MM.1S (cell line): ENCODE data around the gene REL.

Experiments used
- DNase-seq: peaks from one replicate; pipeline ENCODE4 v3.0.0-alpha.2; 2015
- H2AFZ ChIP-seq: fragments of 300-600 bp; sonication (generic); 2 replicates; pipeline ENCODE4 v1.6.0; 2016; ENCODE audit warnings: antibody characterized with exemption, low read length
- H3F3A ChIP-seq: fragments of 300-600 bp; sonication (generic); 2 replicates; pipeline ENCODE4 v1.6.1; 2016; ENCODE audit warnings: mild to moderate bottlenecking, antibody characterized with exemption, low read length, moderate library complexity, mixed read lengths; ENCODE audit not compliant: insufficient read depth
- H3K27ac ChIP-seq: fragments of 300-600 bp; sonication (generic); 2 replicates; pipeline ENCODE4 v1.5.1; 2016; ENCODE audit warnings: mild to moderate bottlenecking, low read length
- H3K27me3 ChIP-seq: fragments of 300-600 bp; sonication (generic); replicated peaks from 2 replicates; pipeline ENCODE4 v1.6.0; 2016; ENCODE audit warnings: low read length; ENCODE audit not compliant: insufficient read depth
- H3K36me3 ChIP-seq: fragments of 300-600 bp; sonication (generic); replicated peaks from 2 replicates; pipeline ENCODE4 v1.6.1; 2016; ENCODE audit warnings: mild to moderate bottlenecking, low read length, mixed read lengths; ENCODE audit not compliant: insufficient read depth
- H3K4me1 ChIP-seq: fragments of 300-600 bp; sonication (generic); 2 replicates; pipeline ENCODE4 v1.6.1; 2016; ENCODE audit warnings: low read length, mixed read lengths
- H3K4me2 ChIP-seq: fragments of 300-600 bp; sonication (generic); 2 replicates; pipeline ENCODE4 v1.6.0; 2016; ENCODE audit warnings: low read depth, low read length
- H3K4me3 ChIP-seq: fragments of 300-600 bp; sonication (generic); 2 replicates; pipeline ENCODE4 v1.5.1; 2016; ENCODE audit warnings: low read length, mixed read lengths
- H3K79me2 ChIP-seq: fragments of 300-600 bp; sonication (generic); 2 replicates; pipeline ENCODE4 v1.6.1; 2016; ENCODE audit warnings: mixed run types, low read length, mixed read lengths
- H3K9ac ChIP-seq: fragments of 300-600 bp; sonication (generic); 2 replicates; pipeline ENCODE4 v1.6.1; 2016; ENCODE audit warnings: low read length, mixed read lengths
- H3K9me2 ChIP-seq: fragments of 300-600 bp; sonication (generic); replicated peaks from 2 replicates; pipeline ENCODE4 v1.6.1; 2016; ENCODE audit warnings: mild to moderate bottlenecking, low read length, mixed read lengths; ENCODE audit not compliant: insufficient read depth
- H3K9me3 ChIP-seq: fragments of 300-600 bp; sonication (generic); replicated peaks from 2 replicates; pipeline ENCODE4 v1.6.1; 2016; ENCODE audit warnings: mild to moderate bottlenecking, low read length, mixed read lengths; ENCODE audit not compliant: insufficient read depth
- H4K20me1 ChIP-seq: fragments of 300-600 bp; sonication (generic); 2 replicates; pipeline ENCODE4 v1.6.1; 2016; ENCODE audit warnings: mild to moderate bottlenecking, low read length, moderate library complexity, mixed read lengths; ENCODE audit not compliant: insufficient read depth
- EZH2 ChIP-seq: fragments of 300-600 bp; sonication (generic); optimal IDR thresholded peaks from 2 replicates; pipeline ENCODE3; 2017; ENCODE audit warnings: low read depth, mild to moderate bottlenecking, antibody characterized with exemption, low read length, mixed read lengths
- EZH2phosphoT487 ChIP-seq: fragments of 300-600 bp; sonication (generic); IDR thresholded peaks from 2 replicates; pipeline ENCODE4 v1.6.1; 2018; ENCODE audit warnings: antibody characterized with exemption, low read length
- TF ChIP-seq, protein P1 (sequence below): fragments of 300-600 bp; sonication (generic); IDR thresholded peaks from 2 replicates; pipeline ENCODE4 v1.5.1; 2016; ENCODE audit warnings: antibody characterized with exemption, low read length, mixed read lengths

Gene REL

DNA sequence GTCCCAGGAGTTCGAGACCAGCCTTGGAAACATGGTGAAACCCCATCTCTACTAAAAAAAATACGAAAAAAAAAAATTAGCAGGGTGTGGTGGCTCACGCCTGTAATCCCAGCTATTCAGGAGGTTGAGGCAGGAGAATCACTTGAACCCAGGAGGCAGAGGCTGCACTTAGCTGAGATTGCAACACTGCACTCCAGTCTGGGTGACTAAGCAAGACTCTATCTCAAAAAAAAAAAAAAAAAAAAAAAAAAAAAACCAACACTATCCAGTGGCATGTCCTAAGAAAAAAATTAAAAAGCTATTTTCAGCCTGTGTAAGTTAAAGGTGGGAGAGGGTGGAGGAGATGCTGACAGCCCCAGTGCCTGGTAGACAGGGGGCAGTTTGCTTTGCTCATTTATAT, 32.2 kb upstream of the REL start:
- H3K4me2 ChIP-seq: no peak overlapping the region
- no peak overlapping the region for H3K27ac ChIP-seq
- H3K9ac ChIP-seq: no peak overlapping the region
- H3K9me3 ChIP-seq: no peaks in the 10 kb centered on the region
- H3K79me2 ChIP-seq: no peaks in the 10 kb centered on the region
- H4K20me1 ChIP-seq: no peaks in the 10 kb centered on the region
- H3K4me1 ChIP-seq: peaks cover 1% of the 10 kb centered on the region; the same call in 1 of the 2 replicates
- H3K9me2 ChIP-seq: no peaks in the 10 kb centered on the region
- H3K27me3 ChIP-seq: no peaks in the 10 kb centered on the region
- no peak overlapping the region for H3K4me3 ChIP-seq
- H2AFZ ChIP-seq: no peak overlapping the region
- no peaks in the 10 kb centered on the region for H3K36me3 ChIP-seq
- TF ChIP-seq EZH2: no peak
- TF ChIP-seq, protein P1, sequence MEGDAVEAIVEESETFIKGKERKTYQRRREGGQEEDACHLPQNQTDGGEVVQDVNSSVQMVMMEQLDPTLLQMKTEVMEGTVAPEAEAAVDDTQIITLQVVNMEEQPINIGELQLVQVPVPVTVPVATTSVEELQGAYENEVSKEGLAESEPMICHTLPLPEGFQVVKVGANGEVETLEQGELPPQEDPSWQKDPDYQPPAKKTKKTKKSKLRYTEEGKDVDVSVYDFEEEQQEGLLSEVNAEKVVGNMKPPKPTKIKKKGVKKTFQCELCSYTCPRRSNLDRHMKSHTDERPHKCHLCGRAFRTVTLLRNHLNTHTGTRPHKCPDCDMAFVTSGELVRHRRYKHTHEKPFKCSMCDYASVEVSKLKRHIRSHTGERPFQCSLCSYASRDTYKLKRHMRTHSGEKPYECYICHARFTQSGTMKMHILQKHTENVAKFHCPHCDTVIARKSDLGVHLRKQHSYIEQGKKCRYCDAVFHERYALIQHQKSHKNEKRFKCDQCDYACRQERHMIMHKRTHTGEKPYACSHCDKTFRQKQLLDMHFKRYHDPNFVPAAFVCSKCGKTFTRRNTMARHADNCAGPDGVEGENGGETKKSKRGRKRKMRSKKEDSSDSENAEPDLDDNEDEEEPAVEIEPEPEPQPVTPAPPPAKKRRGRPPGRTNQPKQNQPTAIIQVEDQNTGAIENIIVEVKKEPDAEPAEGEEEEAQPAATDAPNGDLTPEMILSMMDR: no peak
- TF ChIP-seq EZH2phosphoT487: no peak
- no peaks in the 10 kb centered on the region for H3F3A ChIP-seq
- DNase-seq: no peak

DNA sequence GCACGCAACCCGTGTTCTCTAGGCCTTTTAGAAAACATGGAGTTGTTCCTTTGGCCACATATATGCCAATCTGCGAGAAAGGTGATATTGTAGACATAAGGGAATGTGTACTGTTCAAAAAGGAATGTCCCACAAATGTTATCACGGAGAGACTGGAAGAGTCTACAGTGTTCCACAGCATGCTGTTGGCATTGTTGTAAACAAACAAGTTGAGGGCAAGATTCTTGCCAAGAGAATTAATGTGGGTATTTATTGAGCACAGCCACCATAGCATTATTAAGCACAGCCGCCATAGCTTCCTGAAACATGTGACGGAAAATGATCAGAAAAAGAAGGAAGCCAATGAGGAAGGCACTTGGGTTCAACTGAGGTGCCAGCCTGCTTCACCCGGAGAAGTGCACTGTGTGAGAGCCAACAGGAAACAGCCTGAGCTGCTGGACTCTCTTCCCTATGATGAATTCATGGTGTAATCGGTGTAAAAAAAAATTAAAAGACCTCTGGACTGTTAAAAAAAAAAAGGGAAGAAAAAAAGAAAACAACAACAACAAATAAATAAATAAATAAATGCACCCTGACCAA, 29.0 kb upstream of the REL start:
- H3F3A ChIP-seq: no peaks in the 10 kb centered on the region
- no peak for DNase-seq
- H3K9ac ChIP-seq: no peak overlapping the region
- H3K79me2 ChIP-seq: no peaks in the 10 kb centered on the region
- no peaks in the 10 kb centered on the region for H3K36me3 ChIP-seq
- H3K9me3 ChIP-seq: no peaks in the 10 kb centered on the region
- no peak overlapping the region for H3K4me3 ChIP-seq
- H2AFZ ChIP-seq: no peak overlapping the region
- H3K27me3 ChIP-seq: no peaks in the 10 kb centered on the region
- no peaks in the 10 kb centered on the region for H3K4me1 ChIP-seq
- TF ChIP-seq EZH2: no peak
- TF ChIP-seq, protein P1: no peak
- TF ChIP-seq EZH2phosphoT487: no peak
- H3K9me2 ChIP-seq: no peaks in the 10 kb centered on the region
- H4K20me1 ChIP-seq: no peaks in the 10 kb centered on the region
- H3K27ac ChIP-seq: no peak overlapping the region
- no peak overlapping the region for H3K4me2 ChIP-seq

DNA sequence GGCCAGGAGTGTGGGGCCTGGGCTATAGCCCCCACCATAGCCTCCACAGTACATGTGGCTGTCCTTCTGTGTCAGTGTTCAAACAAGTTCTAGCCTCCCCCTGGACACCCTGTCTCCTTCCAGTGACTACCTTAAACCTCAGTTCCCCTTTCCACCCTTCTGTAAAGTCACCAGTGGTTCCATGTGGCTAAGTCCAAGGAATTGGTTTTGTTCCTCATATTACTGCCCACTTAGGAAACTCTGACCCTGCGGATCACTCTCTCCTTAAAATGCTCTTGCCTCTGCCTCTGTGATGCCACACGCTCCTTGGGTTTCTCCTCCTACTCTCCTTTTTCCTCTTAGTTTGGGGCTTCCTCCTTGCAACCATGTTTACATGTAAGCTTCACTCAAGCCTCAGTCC, 27.8 kb upstream of the REL start:
- Histone ChIP-seq H3K4me1 (no peaks in the 10 kb centered on the region), H3K9ac (no peak overlapping the region), H3K79me2 (no peaks in the 10 kb centered on the region), H3K27me3 (no peaks in the 10 kb centered on the region), H3K4me2 (no peak overlapping the region), H2AFZ (no peak overlapping the region), H3K9me2 (no peaks in the 10 kb centered on the region), H3F3A (no peaks in the 10 kb centered on the region), H3K27ac (no peak overlapping the region), H3K4me3 (no peak overlapping the region), H3K9me3 (no peaks in the 10 kb centered on the region), H4K20me1 (no peaks in the 10 kb centered on the region), H3K36me3 (no peaks in the 10 kb centered on the region)
- no peak for DNase-seq
- TF ChIP-seq EZH2: no peak
- no peak for TF ChIP-seq EZH2phosphoT487
- TF ChIP-seq, protein P1: no peak
